AG04449 (cell line): ENCODE results near the gene CYP27C1.

ENCODE experiments used
- CTCF ChIA-PET: fragments of 350-600 bp; formaldehyde crosslinking; extraction: SDS; loops from one replicate; lab custom pipeline; 2021; ENCODE audit warnings: antibody characterized with exemption; lab: Yijun Ruan, JAX
- POLR2A ChIA-PET: fragments of 400-600, 350-600 bp; formaldehyde crosslinking; extraction: SDS; loops from one replicate; lab custom pipeline; 2020; ENCODE audit warnings: antibody characterized with exemption, inconsistent platforms; lab: Yijun Ruan, JAX
- DNase-seq: peaks from one replicate; pipeline ENCODE4 v3.0.0-alpha.2; 2010; ENCODE audit warnings: low read depth, low spot score
- H3K4me3 ChIP-seq: 2 replicates; pipeline ENCODE4 v1.5.1; 2011; ENCODE audit warnings: low read depth, mild to moderate bottlenecking, control low read depth, low read length
- TF ChIP-seq, protein P1 (sequence below): IDR thresholded peaks from one replicate; pipeline ENCODE4 v1.5.1; 2011; ENCODE audit warnings: mild to moderate bottlenecking, moderate library complexity, low read length, control low read depth, inconsistent platforms; ENCODE audit not compliant: insufficient read depth; ENCODE audit errors: missing control alignments

Gene CYP27C1

GRCh38 chr2:127188797-127189196 is 31.3 kb downstream of the CYP27C1 start:
- no peak for DNase-seq
- ChIA-PET POLR2A (no interaction called here), CTCF (interaction anchor here (0.6 to 3.7 kb wide), 3 partner anchors 8 to 13 kb away, joined by 3 to 16 read pairs (median 4); no protein-coding TSS in a partner anchor)
- H3K4me3 ChIP-seq, result no peak overlapping the region
- TF ChIP-seq, protein P1, sequence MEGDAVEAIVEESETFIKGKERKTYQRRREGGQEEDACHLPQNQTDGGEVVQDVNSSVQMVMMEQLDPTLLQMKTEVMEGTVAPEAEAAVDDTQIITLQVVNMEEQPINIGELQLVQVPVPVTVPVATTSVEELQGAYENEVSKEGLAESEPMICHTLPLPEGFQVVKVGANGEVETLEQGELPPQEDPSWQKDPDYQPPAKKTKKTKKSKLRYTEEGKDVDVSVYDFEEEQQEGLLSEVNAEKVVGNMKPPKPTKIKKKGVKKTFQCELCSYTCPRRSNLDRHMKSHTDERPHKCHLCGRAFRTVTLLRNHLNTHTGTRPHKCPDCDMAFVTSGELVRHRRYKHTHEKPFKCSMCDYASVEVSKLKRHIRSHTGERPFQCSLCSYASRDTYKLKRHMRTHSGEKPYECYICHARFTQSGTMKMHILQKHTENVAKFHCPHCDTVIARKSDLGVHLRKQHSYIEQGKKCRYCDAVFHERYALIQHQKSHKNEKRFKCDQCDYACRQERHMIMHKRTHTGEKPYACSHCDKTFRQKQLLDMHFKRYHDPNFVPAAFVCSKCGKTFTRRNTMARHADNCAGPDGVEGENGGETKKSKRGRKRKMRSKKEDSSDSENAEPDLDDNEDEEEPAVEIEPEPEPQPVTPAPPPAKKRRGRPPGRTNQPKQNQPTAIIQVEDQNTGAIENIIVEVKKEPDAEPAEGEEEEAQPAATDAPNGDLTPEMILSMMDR, result no peak

DNA sequence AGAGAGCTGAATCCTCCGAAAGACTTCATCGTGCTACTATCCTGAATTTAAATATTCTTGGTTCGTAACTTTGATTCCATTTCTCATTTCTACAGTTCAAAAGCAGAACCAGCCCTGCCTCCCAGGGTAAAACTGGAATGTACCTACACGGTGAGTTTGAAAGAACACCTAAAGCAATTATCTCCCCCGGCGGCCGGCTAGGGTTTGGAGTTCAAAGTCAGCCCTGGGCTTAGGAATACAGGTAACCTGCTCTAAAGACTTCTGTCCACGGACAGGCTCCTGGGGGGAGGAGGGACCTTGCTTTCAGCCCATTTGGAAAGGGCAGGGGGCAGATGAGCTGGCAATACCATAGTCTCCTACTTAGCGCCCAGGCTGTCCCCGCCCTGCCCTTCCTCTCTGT is 32.3 kb downstream of the CYP27C1 start:
- ChIA-PET POLR2A (no interaction called here), CTCF (interaction anchor here (1.1 to 3.7 kb wide), 3 partner anchors 9 to 12 kb away, joined by 4 to 16 read pairs (median 7); no protein-coding TSS in a partner anchor)
- no peak for DNase-seq
- H3K4me3 ChIP-seq, result no peak overlapping the region
- TF ChIP-seq, protein P1, result no peak

- DNase-seq, result no peak
- ChIA-PET CTCF (interaction anchor here (1.2 to 3.7 kb wide), 3 partner anchors 10 to 13 kb away, joined by 3 to 16 read pairs (median 7); no protein-coding TSS in a partner anchor), POLR2A (no interaction called here)
- TF ChIP-seq, protein P1, result no peak
- H3K4me3 ChIP-seq, result no peak overlapping the region
Measured at GRCh38 chr2:127187081-127187775, 32.9 kb downstream of the CYP27C1 start.

DNA sequence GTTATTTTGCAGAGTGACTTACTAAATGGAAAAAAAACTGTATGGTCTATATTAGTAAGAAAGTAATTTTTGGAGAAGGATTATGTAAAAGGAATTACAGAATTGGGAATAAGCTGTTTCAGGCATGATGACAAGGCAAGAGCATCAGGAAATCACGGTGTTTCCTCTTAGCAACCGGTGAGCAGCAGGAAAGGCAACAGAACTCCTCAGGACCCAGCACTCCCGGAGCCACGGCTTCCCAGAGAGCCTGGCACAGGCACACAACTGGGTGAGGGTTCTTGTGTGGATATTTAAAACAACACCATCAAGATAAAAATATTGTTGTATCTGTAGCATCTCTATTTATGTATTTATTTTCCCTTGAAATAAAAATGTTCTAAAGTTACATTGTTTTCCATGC is 34.4 kb downstream of the CYP27C1 start:
- TF ChIP-seq, protein P1, result no peak
- POLR2A ChIA-PET, result no interaction called here

GRCh38 chr2:127185093-127185492 is 35.0 kb downstream of the CYP27C1 start:
- POLR2A ChIA-PET, result no interaction called here
- CTCF ChIA-PET, result no interaction called here
- no peak overlapping the region for H3K4me3 ChIP-seq
- no peak for DNase-seq
- TF ChIP-seq, protein P1, result no peak

More for the DNA sequence above, 34.4 kb downstream of the CYP27C1 start:
- no peak overlapping the region for H3K4me3 ChIP-seq
- DNase-seq, result no peak
- CTCF ChIA-PET, result interaction anchor here (0.7 to 3.7 kb wide), 4 partner anchors 9 to 118 kb away, joined by 3 to 16 read pairs (median 6); no protein-coding TSS in a partner anchor

DNA sequence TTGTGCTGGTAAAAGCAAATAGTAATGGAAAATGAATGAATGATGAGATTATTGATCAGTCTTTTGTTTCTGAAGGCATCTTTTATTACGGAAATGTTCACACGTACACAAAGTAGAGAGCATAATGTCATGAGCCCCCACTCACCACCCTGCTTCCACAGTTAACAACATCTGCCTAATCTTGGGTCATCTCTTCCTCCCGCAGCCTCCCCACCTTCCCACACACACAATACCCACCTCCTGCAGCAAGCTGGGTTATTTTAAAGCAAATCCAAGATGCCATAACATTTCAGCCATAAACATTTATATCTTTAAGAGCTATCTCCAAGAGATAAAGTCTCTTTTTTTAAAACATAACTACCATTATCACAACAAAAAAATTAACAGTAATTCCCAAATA is 36.3 kb downstream of the CYP27C1 start:
- TF ChIP-seq, protein P1, result no peak
- ChIA-PET POLR2A (no interaction called here), CTCF (no interaction called here)
- DNase-seq, result no peak
- no peak overlapping the region for H3K4me3 ChIP-seq
